GM18951 (cell line): ENCODE data around the gene SLC12A5.

Experiments
- POLR2A ChIP-seq: IDR thresholded peaks from 4 replicates; pipeline ENCODE4 v1.6.1; 2011; ENCODE audit warnings: mild to moderate bottlenecking; ENCODE audit not compliant: insufficient read length, insufficient read depth; ENCODE audit errors: extremely low read depth
- in situ Hi-C: fragments of 300-500 bp; cut with MboI; formaldehyde crosslinking; loops from one replicate; pipeline ENCODE4 v1.12.0; 2022; ENCODE audit warnings: low sequenced_read_pairs, mixed read lengths, inconsistent platforms; ENCODE audit not compliant: unreplicated experiment

SLC12A5 gene

GRCh38 chr20:45999557-46000261 is 29.3 kb upstream of the SLC12A5 start:
- TF ChIP-seq POLR2A: no peak
- in situ Hi-C loops: no loop called here

GRCh38 chr20:46000262-46000996 is 28.6 kb upstream of the SLC12A5 start:
- in situ Hi-C loops: no loop called here
- TF ChIP-seq POLR2A: no peak

- in situ Hi-C loops: no loop called here
- TF ChIP-seq POLR2A: no peak
Observed at GRCh38 chr20:46001498-46001897, 27.5 kb upstream of the SLC12A5 start.

- TF ChIP-seq POLR2A: no peak
- in situ Hi-C loops: no loop called here
Observed at GRCh38 chr20:46002008-46002407, 27.0 kb upstream of the SLC12A5 start.

GRCh38 chr20:46004187-46004586 is 24.8 kb upstream of the SLC12A5 start:
- no peak for TF ChIP-seq POLR2A
- in situ Hi-C loops: no loop called here

- TF ChIP-seq POLR2A: no peak
- in situ Hi-C loops: no loop called here
Observed at GRCh38 chr20:46004889-46005473, 24.0 kb upstream of the SLC12A5 start.

- TF ChIP-seq POLR2A: no peak
- in situ Hi-C loops: no loop called here
Observed at GRCh38 chr20:46006022-46006705, 22.9 kb upstream of the SLC12A5 start.

- no peak for TF ChIP-seq POLR2A
- in situ Hi-C loops: no loop called here
Observed at GRCh38 chr20:46006964-46007363, 22.1 kb upstream of the SLC12A5 start.

- in situ Hi-C loops: no loop called here
- TF ChIP-seq POLR2A: no peak
Observed at GRCh38 chr20:46007671-46008070, 21.3 kb upstream of the SLC12A5 start.

- in situ Hi-C loops: no loop called here
- TF ChIP-seq POLR2A: no peak
Observed at GRCh38 chr20:46009816-46010215, 19.2 kb upstream of the SLC12A5 start.

GRCh38 chr20:46010491-46011391 is 18.3 kb upstream of the SLC12A5 start:
- TF ChIP-seq POLR2A: no peak
- in situ Hi-C loops: no loop called here

GRCh38 chr20:46011631-46012482 is 17.2 kb upstream of the SLC12A5 start:
- TF ChIP-seq POLR2A: no peak
- in situ Hi-C loops: no loop called here
